Smooth muscle cell (in vitro differentiated cells): ENCODE data around the gene RIPK4. TPM values are rescaled to one million over a fixed set of nuclear protein-coding genes. Genes with fewer than 3 reads are reported as not detected.

ENCODE experiments used
- DNase-seq: peaks from one replicate; lab custom pipeline; 2025; ENCODE audit not compliant: unreplicated experiment; lab: John Stamatoyannopoulos, UW
- H2AFZ ChIP-seq: fragments of 200-600 bp; sonication (generic); 2 replicates; pipeline ENCODE4 v1.6.0; 2016; ENCODE audit warnings: antibody characterized with exemption, low read depth, mild to moderate bottlenecking
- H3F3A ChIP-seq: fragments of 200-600 bp; sonication (generic); 2 replicates; pipeline ENCODE4 v1.6.0; 2017; ENCODE audit warnings: antibody characterized with exemption, low read depth
- H3K27ac ChIP-seq: fragments of 200-600 bp; sonication (generic); 2 replicates; pipeline ENCODE4 v1.5.1; 2016; ENCODE audit warnings: low read depth, mild to moderate bottlenecking
- H3K27me3 ChIP-seq: fragments of 200-600 bp; sonication (generic); 2 replicates; pipeline ENCODE4 v1.6.1; 2016; ENCODE audit warnings: low read depth, mild to moderate bottlenecking
- H3K36me3 ChIP-seq: fragments of 200-600 bp; sonication (generic); 2 replicates; pipeline ENCODE4 v1.5.1; 2016; ENCODE audit warnings: low read depth
- H3K4me1 ChIP-seq: fragments of 200-600 bp; sonication (generic); 2 replicates; pipeline ENCODE4 v1.5.1; 2016; ENCODE audit warnings: low read depth
- H3K4me2 ChIP-seq: fragments of 200-600 bp; sonication (generic); 2 replicates; pipeline ENCODE4 v1.6.0; 2016; ENCODE audit warnings: mild to moderate bottlenecking
- H3K4me3 ChIP-seq: fragments of 200-600 bp; sonication (generic); 2 replicates; pipeline ENCODE4 v1.5.1; 2016; ENCODE audit warnings: mild to moderate bottlenecking
- H3K79me2 ChIP-seq: fragments of 200-600 bp; sonication (generic); 2 replicates; pipeline ENCODE4 v1.6.0; 2016; ENCODE audit warnings: low read depth, mild to moderate bottlenecking
- H3K9ac ChIP-seq: fragments of 200-600 bp; sonication (generic); 2 replicates; pipeline ENCODE4 v1.6.0; 2016; ENCODE audit warnings: low read depth
- H3K9me3 ChIP-seq: fragments of 200-600 bp; sonication (generic); replicated peaks from 2 replicates; pipeline ENCODE4 v1.5.1; 2016; ENCODE audit warnings: low read depth
- H4K20me1 ChIP-seq: fragments of 200-600 bp; sonication (generic); 2 replicates; pipeline ENCODE4 v1.6.0; 2016; ENCODE audit warnings: low read depth
- CTCF ChIP-seq: fragments of 200-600 bp; sonication (generic); IDR thresholded peaks from 2 replicates; pipeline ENCODE4 v1.5.1; 2017; ENCODE audit warnings: borderline replicate concordance, mild to moderate bottlenecking, antibody characterized with exemption; ENCODE audit not compliant: insufficient read depth, poor library complexity, severe bottlenecking
- WGBS: methylation state at CpG from one replicate; pipeline ENCODE4 v1.1.7; 2016; ENCODE audit warnings: low lambda C conversion rate; 5-methylcytosine and 5-hydroxymethylcytosine counted together
- polyA plus RNA-seq: library from polyadenylated mRNA; unstranded; fragments of >200 nt; fragmentation: Nextera tagmentation; extraction: Ambion mirVana; gene quantifications from 2 replicates; pipeline ENCODE4 v1.2.1, GENCODE V29; 2016
- total RNA-seq: library from RNA; depleted of rRNA; stranded (reverse); fragments of >200 nt; gene quantifications from 2 replicates; pipeline ENCODE4 v1.2.3, GENCODE V29; 2014

Gene RIPK4
- total and polyA plus RNA-seq, 2 experiments from 2014 or later: 1.1 to 3.7 TPM

GRCh38 chr21:41780337-41781049 is 13.6 kb upstream of the RIPK4 start:
- no peak for TF ChIP-seq CTCF
- 68% methylated on average over 1 of the region's 1 CpG for WGBS
- H4K20me1 ChIP-seq: no peaks in the 10 kb centered on the region

GRCh38 chr21:41779659-41780058 is 12.8 kb upstream of the RIPK4 start:
- H3F3A ChIP-seq: no peaks in the 10 kb centered on the region
- no peak overlapping the region for H3K4me2 ChIP-seq
- H3K4me3 ChIP-seq: no peak overlapping the region
- peaks cover 13% of the 10 kb centered on the region for H3K4me1 ChIP-seq
- H3K27ac ChIP-seq: no peak overlapping the region
- 81% methylated on average over 5 of the region's 5 CpGs for WGBS
- H3K27me3 ChIP-seq: peaks cover 27% of the 10 kb centered on the region
- H3K9me3 ChIP-seq: no peaks in the 10 kb centered on the region
- H3K36me3 ChIP-seq: no peaks in the 10 kb centered on the region
- H3K79me2 ChIP-seq: no peaks in the 10 kb centered on the region
- no peak for TF ChIP-seq CTCF
- no peak overlapping the region for H3K9ac ChIP-seq
- no peak for DNase-seq
- no peaks in the 10 kb centered on the region for H4K20me1 ChIP-seq
- no peak overlapping the region for H2AFZ ChIP-seq

More at GRCh38 chr21:41780337-41781049, 13.6 kb upstream of the RIPK4 start:
- peaks cover 27% of the 10 kb centered on the region for H3K27me3 ChIP-seq
- no peaks in the 10 kb centered on the region for H3K36me3 ChIP-seq
- DNase-seq: no peak
- H3K4me2 ChIP-seq: no peak overlapping the region
- no peak overlapping the region for H3K27ac ChIP-seq
- no peaks in the 10 kb centered on the region for H3K79me2 ChIP-seq
- H3K4me3 ChIP-seq: no peak overlapping the region
- H3K4me1 ChIP-seq: peaks cover 13% of the 10 kb centered on the region
- no peak overlapping the region for H2AFZ ChIP-seq
- H3K9me3 ChIP-seq: no peaks in the 10 kb centered on the region
- no peak overlapping the region for H3K9ac ChIP-seq
- H3F3A ChIP-seq: no peaks in the 10 kb centered on the region

- no peaks in the 10 kb centered on the region for H3F3A ChIP-seq
- H3K4me1 ChIP-seq: peaks cover 13% of the 10 kb centered on the region
- DNase-seq: no peak
- no peaks in the 10 kb centered on the region for H3K79me2 ChIP-seq
- H3K4me2 ChIP-seq: no peak overlapping the region
- no peaks in the 10 kb centered on the region for H4K20me1 ChIP-seq
- H3K9ac ChIP-seq: no peak overlapping the region
- no peak overlapping the region for H3K27ac ChIP-seq
- H3K4me3 ChIP-seq: no peak overlapping the region
- peaks cover 31% of the 10 kb centered on the region for H3K27me3 ChIP-seq
- H2AFZ ChIP-seq: no peak overlapping the region
- WGBS: 24% methylated on average over 16 of the region's 16 CpGs
- H3K9me3 ChIP-seq: no peaks in the 10 kb centered on the region
- H3K36me3 ChIP-seq: no peaks in the 10 kb centered on the region
- no peak for TF ChIP-seq CTCF
Observed at GRCh38 chr21:41778930-41779600, 12.2 kb upstream of the RIPK4 start.
